GM13976 (cell line): ENCODE measurements around the gene EXOC6B.

Experiments used
- DNase-seq: peaks from one replicate; pipeline ENCODE4 v3.0.0; 2012; ENCODE audit warnings: low spot score
- in situ Hi-C: fragments of 300-500 bp; cut with MboI; formaldehyde crosslinking; loops from one replicate; pipeline ENCODE4 v1.12.0; 2022; ENCODE audit warnings: low sequenced_read_pairs, mixed read lengths, inconsistent platforms; ENCODE audit not compliant: unreplicated experiment
- TF ChIP-seq, protein P1 (sequence below): IDR thresholded peaks from 2 replicates; pipeline ENCODE4 v1.5.1; 2012; ENCODE audit warnings: borderline replicate concordance, mild to moderate bottlenecking; ENCODE audit not compliant: insufficient read depth; ENCODE audit errors: extremely low read depth, missing control alignments, control extremely low read depth

EXOC6B gene

DNA sequence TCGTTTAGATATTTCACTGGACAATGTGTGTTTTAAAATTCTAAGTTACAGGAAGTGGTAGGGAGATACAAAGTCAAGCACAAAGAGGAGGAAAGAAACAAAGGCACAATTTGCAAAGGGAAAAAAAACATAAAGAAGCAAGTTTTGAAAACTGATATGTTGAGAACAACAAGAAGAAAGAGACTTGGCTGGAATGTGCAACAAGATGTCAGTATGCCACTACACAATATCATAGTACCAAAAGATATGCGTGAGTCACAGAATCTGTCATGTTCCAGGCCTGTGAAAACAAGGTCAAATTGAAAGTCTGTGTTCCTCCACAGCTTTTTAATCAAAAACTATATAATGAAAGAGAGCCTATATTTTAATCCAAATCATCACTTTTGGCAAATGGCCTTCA lies 12.0 kb downstream of the EXOC6B start:
- DNase-seq, result no peak
- TF ChIP-seq, protein P1, sequence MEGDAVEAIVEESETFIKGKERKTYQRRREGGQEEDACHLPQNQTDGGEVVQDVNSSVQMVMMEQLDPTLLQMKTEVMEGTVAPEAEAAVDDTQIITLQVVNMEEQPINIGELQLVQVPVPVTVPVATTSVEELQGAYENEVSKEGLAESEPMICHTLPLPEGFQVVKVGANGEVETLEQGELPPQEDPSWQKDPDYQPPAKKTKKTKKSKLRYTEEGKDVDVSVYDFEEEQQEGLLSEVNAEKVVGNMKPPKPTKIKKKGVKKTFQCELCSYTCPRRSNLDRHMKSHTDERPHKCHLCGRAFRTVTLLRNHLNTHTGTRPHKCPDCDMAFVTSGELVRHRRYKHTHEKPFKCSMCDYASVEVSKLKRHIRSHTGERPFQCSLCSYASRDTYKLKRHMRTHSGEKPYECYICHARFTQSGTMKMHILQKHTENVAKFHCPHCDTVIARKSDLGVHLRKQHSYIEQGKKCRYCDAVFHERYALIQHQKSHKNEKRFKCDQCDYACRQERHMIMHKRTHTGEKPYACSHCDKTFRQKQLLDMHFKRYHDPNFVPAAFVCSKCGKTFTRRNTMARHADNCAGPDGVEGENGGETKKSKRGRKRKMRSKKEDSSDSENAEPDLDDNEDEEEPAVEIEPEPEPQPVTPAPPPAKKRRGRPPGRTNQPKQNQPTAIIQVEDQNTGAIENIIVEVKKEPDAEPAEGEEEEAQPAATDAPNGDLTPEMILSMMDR, result no peak
- in situ Hi-C loops, result no loop called here

- TF ChIP-seq, protein P1, result no peak
- in situ Hi-C loops, result no loop called here
Measured at GRCh38 chr2:72810165-72810564, 15.7 kb downstream of the EXOC6B start.

GRCh38 chr2:72809095-72809494 lies 16.7 kb downstream of the EXOC6B start:
- TF ChIP-seq, protein P1, result no peak
- no peak for DNase-seq
- in situ Hi-C loops, result no loop called here

More at GRCh38 chr2:72810165-72810564, 15.7 kb downstream of the EXOC6B start:
- no peak for DNase-seq

DNA sequence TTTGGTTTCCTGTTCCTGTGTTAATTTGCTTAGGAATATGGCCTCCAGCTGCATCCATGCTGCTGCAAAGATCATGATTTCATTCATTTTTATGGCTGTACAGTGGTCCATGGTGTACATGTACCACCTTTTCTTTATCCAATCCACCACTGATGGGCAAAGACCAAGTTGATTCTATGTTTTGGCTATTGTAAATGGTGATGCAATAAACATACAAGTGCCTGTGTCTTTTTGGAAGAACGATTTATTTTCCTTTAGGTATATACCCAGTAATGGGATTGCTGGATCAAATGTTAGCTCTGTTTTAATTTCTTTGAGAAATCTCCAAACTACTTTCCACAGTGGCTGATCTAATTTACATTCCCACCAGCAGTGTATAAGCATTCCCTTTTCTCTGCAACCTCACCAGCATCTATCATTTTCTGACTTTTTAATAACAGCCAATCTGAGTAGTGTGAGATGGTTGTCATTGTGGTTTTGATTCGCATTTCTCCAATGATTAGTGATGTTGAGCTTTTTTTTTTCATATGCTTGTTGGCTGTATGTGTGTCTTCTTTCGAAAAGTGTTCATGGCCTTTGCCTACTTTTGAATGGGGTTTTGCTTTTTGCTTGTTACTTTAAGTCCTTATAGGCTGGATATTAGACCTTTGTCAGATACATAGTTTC lies 19.4 kb downstream of the EXOC6B start:
- no peak for DNase-seq
- TF ChIP-seq, protein P1, result no peak
- in situ Hi-C loops, result no loop called here

DNA sequence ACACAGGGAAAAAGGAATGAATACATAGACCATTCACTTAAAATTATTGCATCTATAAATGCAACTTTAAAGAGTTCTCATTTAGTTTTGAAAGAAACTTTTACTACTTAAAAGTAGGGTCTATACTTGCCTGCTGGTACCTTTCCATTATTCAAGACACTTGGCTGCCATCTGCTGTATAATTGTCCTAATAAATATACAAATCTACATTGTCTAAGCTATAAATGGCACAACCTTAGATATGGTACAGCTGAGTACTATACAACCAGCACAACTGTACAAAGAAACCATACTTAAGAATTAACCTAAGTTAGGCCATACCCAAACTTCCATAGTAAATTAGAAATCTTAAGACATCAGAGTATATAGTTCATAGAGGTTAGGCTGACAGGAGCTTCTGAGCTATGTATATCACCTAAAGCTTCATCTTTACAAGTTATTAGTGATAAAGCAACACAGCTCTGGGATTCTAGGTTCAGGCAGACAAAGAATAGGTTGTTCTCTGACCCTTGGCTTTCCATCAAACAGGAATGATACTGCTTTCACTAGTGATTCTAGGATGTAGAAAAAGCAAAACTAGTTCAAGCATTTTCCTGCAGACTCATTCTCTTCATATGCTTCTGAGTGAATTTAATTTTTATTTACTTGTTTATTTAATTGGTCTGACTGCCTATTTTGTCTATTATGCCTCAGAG lies 22.1 kb downstream of the EXOC6B start:
- in situ Hi-C loops, result no loop called here
- no peak for DNase-seq
- TF ChIP-seq, protein P1, result no peak

- TF ChIP-seq, protein P1, result no peak
- DNase-seq, result no peak
- in situ Hi-C loops, result no loop called here
Measured at GRCh38 chr2:72803151-72803550, 22.7 kb downstream of the EXOC6B start.

DNA sequence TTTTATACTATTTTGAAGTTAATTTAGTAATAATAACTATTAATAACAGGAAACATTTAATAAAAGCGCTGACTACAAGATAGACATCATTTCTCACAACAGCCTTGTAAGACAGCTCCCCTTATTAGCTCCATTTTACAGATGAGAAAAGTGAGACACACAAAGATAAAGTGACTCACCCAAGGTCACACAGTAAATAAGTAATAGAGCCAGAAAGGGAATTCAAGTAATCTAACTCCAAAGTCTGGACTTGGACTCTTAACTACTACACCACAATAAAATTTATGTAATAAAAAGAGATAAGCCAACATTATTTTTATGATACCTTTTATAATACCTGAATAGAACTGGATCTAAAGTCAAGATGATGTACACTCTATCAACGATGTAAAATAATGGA lies 25.3 kb downstream of the EXOC6B start:
- DNase-seq, result no peak
- TF ChIP-seq, protein P1, result no peak
- in situ Hi-C loops, result no loop called here
